SH-SY5Y (cell line): Measurements from ENCODE around the gene NABP1.

Experiments used
- GATA2 ChIP-seq: IDR thresholded peaks from 2 replicates; pipeline ENCODE4 v1.6.1; 2011; ENCODE audit warnings: mild to moderate bottlenecking, low read depth, low read length
- GATA3 ChIP-seq: IDR thresholded peaks from 2 replicates; pipeline ENCODE4 v1.6.1; 2011; ENCODE audit warnings: low read depth, mild to moderate bottlenecking, low read length, moderate library complexity

DNA sequence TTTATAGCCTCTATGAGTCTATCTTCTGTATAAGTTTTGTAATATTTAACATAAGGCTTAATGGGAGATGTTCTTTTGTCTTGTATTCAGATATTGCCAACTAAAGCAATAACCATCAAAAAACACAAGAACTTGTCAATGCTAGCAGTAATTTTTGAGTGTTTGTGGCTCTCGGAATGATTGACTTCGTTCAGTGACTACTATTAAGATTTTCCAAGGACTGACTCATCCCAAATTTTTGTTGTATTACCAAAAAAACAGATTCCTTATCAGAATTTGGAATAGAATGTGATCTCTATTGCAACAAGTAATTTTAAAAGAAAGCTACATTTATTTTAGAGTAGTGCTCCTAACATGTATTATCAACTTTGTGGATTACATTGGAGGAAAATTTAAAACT, 8.1 kb downstream of the NABP1 start:
- TF ChIP-seq GATA2, result no peak
- TF ChIP-seq GATA3, result no peak
